LNCAP (cell line): ENCODE measurements around the gene MKKS.

Experiments used
- CTCF ChIP-seq: fragments of 450-650 bp; IDR thresholded peaks from 2 replicates; pipeline ENCODE4 v1.5.1; 2017; ENCODE audit warnings: mild to moderate bottlenecking

The MKKS gene

GRCh38 chr20:10449270-10449669, 15.2 kb upstream of the MKKS start:
- no peak for TF ChIP-seq CTCF

- no peak for TF ChIP-seq CTCF
These were observed 14.5 kb upstream of the MKKS start for GRCh38 chr20:10448270-10449156.

GRCh38 chr20:10447028-10447427, 13.0 kb upstream of the MKKS start:
- no peak for TF ChIP-seq CTCF

GRCh38 chr20:10445758-10446157, 11.7 kb upstream of the MKKS start:
- TF ChIP-seq CTCF, result no peak

- no peak for TF ChIP-seq CTCF
These were observed 9.9 kb upstream of the MKKS start for GRCh38 chr20:10443936-10444335.

GRCh38 chr20:10438217-10438616, 4.2 kb upstream of the MKKS start:
- TF ChIP-seq CTCF, result no peak

GRCh38 chr20:10436053-10436699, 2.2 kb upstream of the MKKS start:
- TF ChIP-seq CTCF, result no peak
